ENCODE measurements around the gene UXS1. TPM values are rescaled to one million over a fixed set of nuclear protein-coding genes. Genes with fewer than 3 reads are reported as not detected.

UXS1 gene
- total and polyA plus RNA-seq, 2 donors (not counting 1 experiment from before 2014, with no cell fraction given) = 20.3 to 44.8 TPM

DNA sequence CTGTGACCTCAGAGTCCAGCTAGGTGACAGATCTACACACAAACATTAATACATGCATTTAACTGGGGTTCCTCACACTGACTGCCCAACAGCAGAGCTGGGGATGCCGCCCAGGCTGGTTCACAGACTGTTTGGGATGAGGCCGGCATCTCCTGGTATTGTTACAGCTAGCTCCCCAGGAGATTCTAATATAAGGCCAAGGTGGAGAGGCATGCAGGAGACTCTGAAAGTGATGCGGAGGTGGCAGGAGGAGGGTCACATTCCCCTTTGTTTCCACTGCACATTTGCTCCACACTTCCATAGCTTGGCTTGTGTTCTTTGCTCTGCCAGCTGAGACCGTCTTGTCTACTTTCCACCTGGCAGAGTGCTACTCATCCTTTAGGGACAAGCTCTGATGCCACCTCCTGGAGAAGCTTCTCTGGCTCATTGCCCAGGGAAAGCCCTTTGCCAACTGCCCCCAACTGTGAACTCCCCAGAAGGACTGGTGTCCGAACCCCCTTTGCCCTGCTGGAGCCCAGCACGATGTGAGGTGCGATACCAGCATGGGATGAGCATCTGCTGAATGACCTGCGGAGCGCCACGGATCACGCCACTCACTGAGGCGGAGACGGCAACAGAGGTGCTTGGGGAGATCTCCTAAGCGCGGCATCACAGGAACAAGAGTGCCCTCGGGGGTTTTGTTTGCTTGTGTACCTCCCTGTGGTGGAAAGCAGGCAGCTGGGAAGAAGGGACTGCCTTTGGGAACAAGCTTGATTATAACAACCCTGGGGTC is 88.8 kb downstream of the UXS1 start:
- intact Hi-C loops (cut with micrococcal nuclease) = loop anchor here (5.0 to 10.0 kb wide), 3 partner anchors 87 to 741 kb away; partner anchors contain the start of gene UXS1
- H3K36me3 ChIP-seq (replicated peaks in 1 of 2; ENCODE audit: control extremely low read depth in 1 of 2, control insufficient read depth in 1 of 2, extremely low read depth in 1 of 2, insufficient read depth in 2 of 2, low read length in 1 of 2) = peaks cover 3 to 32% of the 10 kb centered on the region in 2 experiments

More for the DNA sequence above, 88.8 kb downstream of the UXS1 start:
- no peaks in the 10 kb centered on the region for H3K4me1 ChIP-seq (ENCODE audit: control insufficient read depth in 2 of 2, insufficient read depth in 2 of 2, low read length in 2 of 2)
- WGBS (ENCODE audit: insufficient coverage) = 93% methylated on average over 14 of the region's 16 CpGs
- H3K79me2 ChIP-seq (ENCODE audit: control insufficient read depth, insufficient read depth, low read length) = no peaks in the 10 kb centered on the region
- no peaks in the 10 kb centered on the region for H3K9me3 Mint-ChIP-seq (ENCODE audit: insufficient read depth)
- H4K20me1 ChIP-seq (ENCODE audit: control insufficient read depth, insufficient read depth, low read length, poor library complexity, severe bottlenecking) = peaks cover 8% of the 10 kb centered on the region
- H3K4me3 ChIP-seq (ENCODE audit: control extremely low read depth in 1 of 5, extremely low read depth in 1 of 5, insufficient read depth in 1 of 5, low read depth in 2 of 5, low read length in 4 of 5) = no peak overlapping the region
- H2AFZ ChIP-seq (ENCODE audit: insufficient read depth, low read depth, low read length, poor library complexity, severe bottlenecking) = no peak overlapping the region
- no peak for ATAC-seq (ENCODE audit: low read depth)
- TF ChIP-seq EZH2 (IDR thresholded peaks at IDR 0.05; ENCODE audit: borderline replicate concordance, insufficient read depth, low read depth, low read length, poor library complexity, severe bottlenecking) = no peak
- TF ChIP-seq, protein P1, sequence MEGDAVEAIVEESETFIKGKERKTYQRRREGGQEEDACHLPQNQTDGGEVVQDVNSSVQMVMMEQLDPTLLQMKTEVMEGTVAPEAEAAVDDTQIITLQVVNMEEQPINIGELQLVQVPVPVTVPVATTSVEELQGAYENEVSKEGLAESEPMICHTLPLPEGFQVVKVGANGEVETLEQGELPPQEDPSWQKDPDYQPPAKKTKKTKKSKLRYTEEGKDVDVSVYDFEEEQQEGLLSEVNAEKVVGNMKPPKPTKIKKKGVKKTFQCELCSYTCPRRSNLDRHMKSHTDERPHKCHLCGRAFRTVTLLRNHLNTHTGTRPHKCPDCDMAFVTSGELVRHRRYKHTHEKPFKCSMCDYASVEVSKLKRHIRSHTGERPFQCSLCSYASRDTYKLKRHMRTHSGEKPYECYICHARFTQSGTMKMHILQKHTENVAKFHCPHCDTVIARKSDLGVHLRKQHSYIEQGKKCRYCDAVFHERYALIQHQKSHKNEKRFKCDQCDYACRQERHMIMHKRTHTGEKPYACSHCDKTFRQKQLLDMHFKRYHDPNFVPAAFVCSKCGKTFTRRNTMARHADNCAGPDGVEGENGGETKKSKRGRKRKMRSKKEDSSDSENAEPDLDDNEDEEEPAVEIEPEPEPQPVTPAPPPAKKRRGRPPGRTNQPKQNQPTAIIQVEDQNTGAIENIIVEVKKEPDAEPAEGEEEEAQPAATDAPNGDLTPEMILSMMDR (IDR thresholded peaks at IDR 0.05) = no peak
- H3K27ac ChIP-seq (ENCODE audit: low read length in 2 of 2) = no peak overlapping the region
- H3K9ac ChIP-seq (ENCODE audit: low read length) = no peak overlapping the region
- H3K4me1 Mint-ChIP-seq = peaks cover 13% of the 10 kb centered on the region
- no peak overlapping the region for H3K4me2 ChIP-seq (replicated peaks; ENCODE audit: low read depth, low read length, poor library complexity, severe bottlenecking)
- H3K27me3 Mint-ChIP-seq = no peaks in the 10 kb centered on the region
- H3K27me3 ChIP-seq (replicated peaks in 1 of 4; ENCODE audit: control extremely low read depth in 1 of 4, control insufficient read depth in 3 of 4, insufficient read depth in 4 of 4, low read length in 3 of 4) = no peaks in the 10 kb centered on the region
- no peaks in the 10 kb centered on the region for H3K9me3 ChIP-seq (ENCODE audit: control extremely low read depth in 1 of 3, control insufficient read depth in 2 of 3, insufficient read depth in 1 of 3, low read length in 2 of 3)
- no peak for DNase-seq
- H3K4me3 Mint-ChIP-seq = no peak overlapping the region
- ChIA-PET CTCF (interaction anchor here (0.6 to 3.7 kb wide), 24 partner anchors 10 to 737 kb away, joined by 3 to 27 read pairs (median 4); no protein-coding TSS in a partner anchor), POLR2A (no interaction called here)
- no peak overlapping the region for H3K27ac Mint-ChIP-seq
